Measurements from ENCODE around the gene SORCS3. TPM values are rescaled to one million over a fixed set of nuclear protein-coding genes. Genes with fewer than 3 reads are reported as not detected.

The SORCS3 gene
- total RNA-seq, 3 donors from 2014 or later = 0.60 TPM; not detected in 2

DNA sequence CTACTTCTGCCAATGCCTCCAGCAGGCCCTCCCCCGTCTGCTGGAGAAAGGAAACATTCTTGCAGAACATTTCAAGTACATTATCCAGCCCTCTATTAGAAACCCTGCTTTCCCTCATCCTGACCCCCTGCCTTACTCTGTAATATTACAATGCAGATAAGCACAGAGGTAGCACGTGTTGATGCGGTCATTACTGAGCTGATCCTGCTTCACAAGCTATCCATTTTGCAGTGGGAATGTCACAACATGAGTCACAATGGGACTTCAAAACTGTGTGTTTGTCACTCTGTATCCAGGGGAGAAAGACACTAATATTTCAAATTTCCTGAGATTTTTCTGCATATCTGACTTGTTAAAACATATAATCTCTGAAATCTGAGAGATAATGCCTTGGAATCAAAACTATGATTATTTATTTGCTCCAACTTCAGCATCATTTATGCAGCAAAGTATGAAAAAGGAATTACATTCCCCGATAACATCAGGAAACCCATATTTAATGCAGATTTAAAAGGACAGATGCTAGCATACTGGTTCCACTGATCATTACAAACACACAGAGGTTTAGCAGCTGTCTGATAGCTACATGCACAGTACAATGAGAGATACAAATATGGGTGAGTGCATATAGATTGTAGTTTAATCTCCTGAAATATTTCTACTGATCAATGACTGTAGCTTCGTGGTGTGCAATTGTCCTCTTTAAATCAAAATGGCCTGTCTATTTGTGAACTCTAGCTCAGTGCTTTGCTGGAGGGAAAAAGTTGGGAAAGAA lies 239.7 kb downstream of the SORCS3 start:
- DNase-seq (no peak), ATAC-seq (no peak)
- H3K36me3 ChIP-seq (ENCODE audit: low read depth) = no peaks in the 10 kb centered on the region
- no peaks in the 10 kb centered on the region for H3K4me1 ChIP-seq (ENCODE audit: low read depth)
- intact Hi-C loops (cut with DNase I, micrococcal nuclease) = no loop called here
- no peak overlapping the region for H3K4me3 ChIP-seq
- TF ChIP-seq, protein P1, sequence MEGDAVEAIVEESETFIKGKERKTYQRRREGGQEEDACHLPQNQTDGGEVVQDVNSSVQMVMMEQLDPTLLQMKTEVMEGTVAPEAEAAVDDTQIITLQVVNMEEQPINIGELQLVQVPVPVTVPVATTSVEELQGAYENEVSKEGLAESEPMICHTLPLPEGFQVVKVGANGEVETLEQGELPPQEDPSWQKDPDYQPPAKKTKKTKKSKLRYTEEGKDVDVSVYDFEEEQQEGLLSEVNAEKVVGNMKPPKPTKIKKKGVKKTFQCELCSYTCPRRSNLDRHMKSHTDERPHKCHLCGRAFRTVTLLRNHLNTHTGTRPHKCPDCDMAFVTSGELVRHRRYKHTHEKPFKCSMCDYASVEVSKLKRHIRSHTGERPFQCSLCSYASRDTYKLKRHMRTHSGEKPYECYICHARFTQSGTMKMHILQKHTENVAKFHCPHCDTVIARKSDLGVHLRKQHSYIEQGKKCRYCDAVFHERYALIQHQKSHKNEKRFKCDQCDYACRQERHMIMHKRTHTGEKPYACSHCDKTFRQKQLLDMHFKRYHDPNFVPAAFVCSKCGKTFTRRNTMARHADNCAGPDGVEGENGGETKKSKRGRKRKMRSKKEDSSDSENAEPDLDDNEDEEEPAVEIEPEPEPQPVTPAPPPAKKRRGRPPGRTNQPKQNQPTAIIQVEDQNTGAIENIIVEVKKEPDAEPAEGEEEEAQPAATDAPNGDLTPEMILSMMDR (IDR thresholded peaks at IDR 0.05) = no peak
- H3K9me3 ChIP-seq = no peaks in the 10 kb centered on the region

DNA sequence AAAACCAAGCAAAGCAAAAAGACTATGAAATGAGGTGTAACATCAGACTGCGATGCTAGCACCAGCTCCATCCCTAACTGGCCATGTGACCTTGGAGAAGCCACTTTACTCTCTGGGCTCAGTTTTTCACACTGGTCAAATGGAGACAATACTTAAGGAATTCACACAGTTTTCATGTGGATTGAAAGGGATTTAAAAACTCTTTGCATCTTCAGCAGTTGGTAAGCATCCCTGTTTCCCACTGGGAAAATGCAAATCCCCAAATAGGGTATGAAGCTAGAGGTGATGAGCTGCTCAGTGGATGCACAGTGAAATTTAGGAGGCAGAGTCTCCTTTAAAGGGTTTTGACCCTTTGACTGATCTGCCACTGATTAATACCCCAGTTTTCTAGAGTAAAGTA lies 240.7 kb downstream of the SORCS3 start:
- Histone ChIP-seq H3K4me1 (ENCODE audit: low read depth) (no peaks in the 10 kb centered on the region), H3K4me3 (no peak overlapping the region), H3K36me3 (ENCODE audit: low read depth) (no peaks in the 10 kb centered on the region), H3K9me3 (no peaks in the 10 kb centered on the region)
- DNase-seq = no peak
- ATAC-seq = no peak
- intact Hi-C loops (cut with DNase I, micrococcal nuclease) = no loop called here
- TF ChIP-seq, protein P1 (IDR thresholded peaks at IDR 0.05) = no peak

DNA sequence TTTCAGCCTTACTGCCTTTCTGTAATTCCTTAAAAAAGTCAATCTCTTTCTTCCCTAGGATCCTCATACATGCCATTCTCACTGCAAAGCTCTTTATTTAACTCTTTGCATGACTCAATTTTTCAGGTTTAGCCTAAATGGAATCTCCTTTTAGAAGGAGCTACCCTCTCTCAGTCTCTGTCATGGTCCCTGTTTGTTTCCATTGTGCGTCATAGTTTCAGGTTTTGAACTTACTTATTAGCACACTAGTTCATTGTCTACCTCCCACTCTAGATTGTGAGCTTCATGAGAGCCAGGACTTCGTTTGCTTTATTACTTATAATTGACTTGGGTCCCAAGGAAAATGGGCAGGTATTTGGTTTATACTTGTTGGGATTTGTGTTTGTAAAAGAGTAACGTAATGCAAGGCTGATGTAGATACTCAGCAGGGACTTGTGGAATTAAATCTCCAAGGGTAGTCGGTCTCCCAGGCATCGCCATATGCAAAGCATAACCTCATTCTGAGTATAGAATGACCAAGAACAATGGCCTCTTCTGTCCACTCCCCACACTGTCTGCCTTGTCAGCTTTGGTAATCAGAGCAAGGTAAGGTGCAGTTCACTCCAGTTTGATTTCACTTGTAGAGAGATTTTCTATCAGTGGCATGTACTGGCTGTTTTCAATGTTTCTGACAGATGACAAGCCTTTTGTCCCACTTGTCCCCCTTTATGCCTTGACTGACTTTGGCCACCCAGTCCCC lies 252.0 kb downstream of the SORCS3 start:
- ATAC-seq (no peak), DNase-seq (no peak)
- Histone ChIP-seq H3K4me3 (no peak overlapping the region), H3K4me1 (ENCODE audit: low read depth) (no peaks in the 10 kb centered on the region), H3K36me3 (ENCODE audit: low read depth) (no peaks in the 10 kb centered on the region), H3K9me3 (peaks cover 5% of the 10 kb centered on the region)
- TF ChIP-seq, protein P1 (IDR thresholded peaks at IDR 0.05) = no peak
- intact Hi-C loops (cut with DNase I, micrococcal nuclease) = no loop called here

DNA sequence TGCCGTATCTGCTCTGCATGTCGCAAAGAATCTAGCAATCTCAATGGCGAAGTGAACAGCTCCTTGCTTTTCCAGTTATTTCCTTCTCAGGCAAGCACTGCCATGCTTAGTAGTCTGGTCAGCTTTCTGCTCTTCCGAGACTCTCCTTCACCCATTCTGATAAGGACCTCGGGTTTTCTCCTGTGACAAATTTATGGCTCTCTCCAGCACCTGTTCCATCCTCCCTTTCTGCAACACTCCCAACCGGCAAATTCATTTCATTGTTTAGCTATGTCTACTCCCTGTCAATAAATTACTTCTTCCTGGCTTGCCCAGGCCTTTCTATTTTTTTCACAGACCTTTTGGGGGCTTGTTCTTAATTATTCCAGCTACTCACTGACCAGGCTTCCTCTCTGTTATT lies 252.6 kb downstream of the SORCS3 start:
- Histone ChIP-seq H3K9me3 (peaks cover 5% of the 10 kb centered on the region), H3K4me1 (ENCODE audit: low read depth) (no peaks in the 10 kb centered on the region), H3K36me3 (ENCODE audit: low read depth) (no peaks in the 10 kb centered on the region), H3K4me3 (no peak overlapping the region)
- TF ChIP-seq, protein P1 (IDR thresholded peaks at IDR 0.05) = no peak
- DNase-seq (no peak), ATAC-seq (no peak)
- intact Hi-C loops (cut with DNase I, micrococcal nuclease) = no loop called here

DNA sequence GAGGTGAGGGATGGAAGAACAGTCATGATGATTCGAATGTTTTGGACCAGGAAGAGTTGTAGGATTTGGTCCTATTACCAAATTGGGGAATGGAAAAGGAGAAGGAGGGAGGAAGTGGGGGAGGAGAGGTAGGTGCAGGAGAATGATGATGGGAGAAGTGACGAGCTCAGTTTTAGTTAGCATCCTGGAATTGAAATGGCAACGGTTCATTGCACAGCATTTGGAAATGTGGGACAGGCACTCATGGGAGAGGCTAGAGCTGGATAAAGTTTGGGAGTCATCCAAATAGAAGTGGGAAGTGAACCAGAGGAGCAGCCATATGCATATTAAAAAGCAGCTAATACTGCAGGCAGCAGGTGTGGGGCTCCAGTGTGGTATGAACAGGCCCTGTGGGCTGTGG lies 253.6 kb downstream of the SORCS3 start:
- ATAC-seq = no peak
- intact Hi-C loops (cut with DNase I, micrococcal nuclease) = no loop called here
- no peak overlapping the region for H3K4me3 ChIP-seq
- peaks cover under 1% of the 10 kb centered on the region for H3K9me3 ChIP-seq
- no peak for DNase-seq
- H3K36me3 ChIP-seq (ENCODE audit: low read depth) = no peaks in the 10 kb centered on the region
- TF ChIP-seq, protein P1 (IDR thresholded peaks at IDR 0.05) = no peak
- H3K4me1 ChIP-seq (ENCODE audit: low read depth) = no peaks in the 10 kb centered on the region
